ENCODE results near the gene LRTM2. TPM values are rescaled to one million over a fixed set of nuclear protein-coding genes. Genes with fewer than 3 reads are reported as not detected.

LRTM2 gene
- total RNA-seq, 1 experiment from 2014 or later, result 0.07 TPM

- H3K27me3 ChIP-seq (ENCODE audit: insufficient read depth, low read length), result no peaks in the 10 kb centered on the region
- no peaks in the 10 kb centered on the region for H4K20me1 ChIP-seq (ENCODE audit: insufficient read depth)
- H3K4me1 ChIP-seq (ENCODE audit: control insufficient read depth in 1 of 2, insufficient read depth in 2 of 2, low read length in 2 of 2), result peaks cover 0 to 4% of the 10 kb centered on the region in 2 experiments; a peak in 1 of 4 replicates
- no peaks in the 10 kb centered on the region for H3K9me3 ChIP-seq (ENCODE audit: control insufficient read depth in 1 of 2, insufficient read depth in 1 of 2, low read depth in 1 of 2, low read length in 2 of 2)
- H3K9me2 ChIP-seq (ENCODE audit: insufficient read depth), result no peaks in the 10 kb centered on the region
- H3K79me2 ChIP-seq (ENCODE audit: insufficient read depth, low read length), result no peaks in the 10 kb centered on the region
- no peak overlapping the region for H3K4me3 ChIP-seq (replicated peaks in 1 of 2; ENCODE audit: low read depth in 1 of 2, low read length in 2 of 2)
- no peak overlapping the region for H3K9ac ChIP-seq (ENCODE audit: low read length)
- H2AFZ ChIP-seq (ENCODE audit: low read depth, low read length, poor library complexity, severe bottlenecking), result no peak overlapping the region
- ATAC-seq (no peak), DNase-seq (ENCODE audit: low read depth, low spot score) (no peak)
- intact Hi-C loops (cut with micrococcal nuclease), result no loop called here
- POLR2A ChIA-PET, result no interaction called here
- TF ChIP-seq ZNF274 (IDR thresholded peaks at IDR 0.05; ENCODE audit: low read depth, low read length), result no peak
- TF ChIP-seq EZH2phosphoT487 (IDR thresholded peaks at IDR 0.05; ENCODE audit: borderline replicate concordance), result no peak
- TF ChIP-seq MAX (IDR thresholded peaks at IDR 0.05), result no peak
- no peak for TF ChIP-seq ATF3 (IDR thresholded peaks at IDR 0.05)
- no peak for TF ChIP-seq REST (IDR thresholded peaks at IDR 0.05; ENCODE audit: low read depth)
- no peak for TF ChIP-seq EZH2 (IDR thresholded peaks at IDR 0.05)
- TF ChIP-seq JUND (IDR thresholded peaks at IDR 0.05), result no peak
- no peak for TF ChIP-seq POLR2AphosphoS5 (IDR thresholded peaks at IDR 0.05; ENCODE audit: low read depth, low read length)
- no peak for TF ChIP-seq ZFX (IDR thresholded peaks at IDR 0.05)
- TF ChIP-seq RAD21 (IDR thresholded peaks at IDR 0.05; ENCODE audit: low read depth), result no peak
- no peak for TF ChIP-seq SRF (IDR thresholded peaks at IDR 0.05; ENCODE audit: low read depth)
- no peak for TF ChIP-seq YY1 (IDR thresholded peaks at IDR 0.05; ENCODE audit: extremely low read depth, insufficient replicate concordance, low read depth, low read length)
- H3K4me2 ChIP-seq (ENCODE audit: low read length), result no peak overlapping the region
- CTCF ChIA-PET, result no interaction called here
- RAD21 ChIA-PET (ENCODE audit: low non-redundant PET in 1 of 2, low total read pairs in 2 of 2, uncharacterized antibody in 2 of 2, unreplicated experiment in 2 of 2), result no interaction called here
- no peaks in the 10 kb centered on the region for H3K36me3 ChIP-seq (ENCODE audit: control insufficient read depth in 1 of 2, insufficient read depth in 2 of 2, low read length in 2 of 2)
- BruUV-seq (replicated peaks), result no TSS peak
- no peak overlapping the region for H3K27ac ChIP-seq (ENCODE audit: low read depth, low read length)
These were observed 10.0 kb upstream of the LRTM2 start for GRCh38 chr12:1810201-1810930.
